ENCODE measurements around the gene BOD1L1.
A peak's percentile ranks its signal among the peaks of the same experiment; 100 is the strongest.

The BOD1L1 gene

DNA sequence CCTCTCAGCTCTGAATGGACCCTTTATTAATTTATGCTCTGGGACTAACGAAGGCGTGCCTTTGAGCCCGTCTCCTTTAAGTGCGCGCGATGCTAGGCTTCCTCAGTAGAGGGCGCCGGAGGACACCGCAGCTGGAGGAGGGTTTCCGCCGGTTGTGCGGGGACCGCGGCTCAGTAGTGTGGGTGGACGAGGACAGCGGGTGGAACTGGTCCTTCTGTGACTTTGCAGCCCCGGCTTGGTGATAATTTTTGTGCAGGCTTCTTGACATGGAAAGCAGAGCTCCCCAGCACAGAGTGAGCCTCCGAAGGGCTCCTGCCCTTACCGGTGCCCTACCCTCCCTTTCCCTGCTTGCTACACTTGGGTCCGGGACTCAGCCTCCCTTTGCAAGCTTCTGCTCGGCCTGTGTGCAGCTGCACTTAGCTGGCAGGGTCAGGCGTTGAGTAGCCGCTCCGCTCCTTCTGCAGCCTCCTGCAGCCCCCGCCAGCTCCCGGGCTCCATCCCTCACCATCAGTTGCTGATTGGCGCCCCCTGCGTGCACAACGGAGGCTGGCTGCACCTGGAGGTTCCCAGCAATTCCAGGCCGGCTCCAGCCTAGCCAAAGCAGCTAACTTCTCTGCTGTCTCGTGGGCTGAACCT, 26.8 kb upstream of the BOD1L1 start (continued):
- no peak for TF ChIP-seq ZBTB1 (tag by site-specific recombination; IDR thresholded peaks at IDR 0.05)
- 0 out of 2 replicates have a peak, but pooled peaks have one; percentile 27 for TF ChIP-seq ZBTB48 (tag by site-specific recombination; IDR thresholded peaks at IDR 0.05)
- TF ChIP-seq ZNF394 (tag by site-specific recombination; IDR thresholded peaks at IDR 0.05; ENCODE audit: borderline replicate concordance), result no peak
- TF ChIP-seq, protein P1, sequence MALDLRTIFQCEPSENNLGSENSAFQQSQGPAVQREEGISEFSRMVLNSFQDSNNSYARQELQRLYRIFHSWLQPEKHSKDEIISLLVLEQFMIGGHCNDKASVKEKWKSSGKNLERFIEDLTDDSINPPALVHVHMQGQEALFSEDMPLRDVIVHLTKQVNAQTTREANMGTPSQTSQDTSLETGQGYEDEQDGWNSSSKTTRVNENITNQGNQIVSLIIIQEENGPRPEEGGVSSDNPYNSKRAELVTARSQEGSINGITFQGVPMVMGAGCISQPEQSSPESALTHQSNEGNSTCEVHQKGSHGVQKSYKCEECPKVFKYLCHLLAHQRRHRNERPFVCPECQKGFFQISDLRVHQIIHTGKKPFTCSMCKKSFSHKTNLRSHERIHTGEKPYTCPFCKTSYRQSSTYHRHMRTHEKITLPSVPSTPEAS (tag by site-specific recombination; IDR thresholded peaks at IDR 0.05), result no peak
- peak; percentile 27; the same call in 1 of the 2 replicates for TF ChIP-seq ZNF792 (tag by site-specific recombination; IDR thresholded peaks at IDR 0.05)
- TF ChIP-seq SALL2 (tag by site-specific recombination; IDR thresholded peaks at IDR 0.05; ENCODE audit: borderline replicate concordance), result no peak
- TF ChIP-seq, protein P2, sequence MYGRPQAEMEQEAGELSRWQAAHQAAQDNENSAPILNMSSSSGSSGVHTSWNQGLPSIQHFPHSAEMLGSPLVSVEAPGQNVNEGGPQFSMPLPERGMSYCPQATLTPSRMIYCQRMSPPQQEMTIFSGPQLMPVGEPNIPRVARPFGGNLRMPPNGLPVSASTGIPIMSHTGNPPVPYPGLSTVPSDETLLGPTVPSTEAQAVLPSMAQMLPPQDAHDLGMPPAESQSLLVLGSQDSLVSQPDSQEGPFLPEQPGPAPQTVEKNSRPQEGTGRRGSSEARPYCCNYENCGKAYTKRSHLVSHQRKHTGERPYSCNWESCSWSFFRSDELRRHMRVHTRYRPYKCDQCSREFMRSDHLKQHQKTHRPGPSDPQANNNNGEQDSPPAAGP (tag by site-specific recombination; IDR thresholded peaks at IDR 0.05), result no peak
- TF ChIP-seq, protein P3, sequence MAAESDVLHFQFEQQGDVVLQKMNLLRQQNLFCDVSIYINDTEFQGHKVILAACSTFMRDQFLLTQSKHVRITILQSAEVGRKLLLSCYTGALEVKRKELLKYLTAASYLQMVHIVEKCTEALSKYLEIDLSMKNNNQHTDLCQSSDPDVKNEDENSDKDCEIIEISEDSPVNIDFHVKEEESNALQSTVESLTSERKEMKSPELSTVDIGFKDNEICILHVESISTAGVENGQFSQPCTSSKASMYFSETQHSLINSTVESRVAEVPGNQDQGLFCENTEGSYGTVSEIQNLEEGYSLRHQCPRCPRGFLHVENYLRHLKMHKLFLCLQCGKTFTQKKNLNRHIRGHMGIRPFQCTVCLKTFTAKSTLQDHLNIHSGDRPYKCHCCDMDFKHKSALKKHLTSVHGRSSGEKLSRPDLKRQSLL (tag by site-specific recombination; IDR thresholded peaks at IDR 0.05), result no peak
- no peak for TF ChIP-seq ZNF530 (tag by site-specific recombination; IDR thresholded peaks at IDR 0.05; ENCODE audit: low read depth)
- TF ChIP-seq SP3 (tag by site-specific recombination; IDR thresholded peaks at IDR 0.05), result no peak
- TF ChIP-seq, protein P4, sequence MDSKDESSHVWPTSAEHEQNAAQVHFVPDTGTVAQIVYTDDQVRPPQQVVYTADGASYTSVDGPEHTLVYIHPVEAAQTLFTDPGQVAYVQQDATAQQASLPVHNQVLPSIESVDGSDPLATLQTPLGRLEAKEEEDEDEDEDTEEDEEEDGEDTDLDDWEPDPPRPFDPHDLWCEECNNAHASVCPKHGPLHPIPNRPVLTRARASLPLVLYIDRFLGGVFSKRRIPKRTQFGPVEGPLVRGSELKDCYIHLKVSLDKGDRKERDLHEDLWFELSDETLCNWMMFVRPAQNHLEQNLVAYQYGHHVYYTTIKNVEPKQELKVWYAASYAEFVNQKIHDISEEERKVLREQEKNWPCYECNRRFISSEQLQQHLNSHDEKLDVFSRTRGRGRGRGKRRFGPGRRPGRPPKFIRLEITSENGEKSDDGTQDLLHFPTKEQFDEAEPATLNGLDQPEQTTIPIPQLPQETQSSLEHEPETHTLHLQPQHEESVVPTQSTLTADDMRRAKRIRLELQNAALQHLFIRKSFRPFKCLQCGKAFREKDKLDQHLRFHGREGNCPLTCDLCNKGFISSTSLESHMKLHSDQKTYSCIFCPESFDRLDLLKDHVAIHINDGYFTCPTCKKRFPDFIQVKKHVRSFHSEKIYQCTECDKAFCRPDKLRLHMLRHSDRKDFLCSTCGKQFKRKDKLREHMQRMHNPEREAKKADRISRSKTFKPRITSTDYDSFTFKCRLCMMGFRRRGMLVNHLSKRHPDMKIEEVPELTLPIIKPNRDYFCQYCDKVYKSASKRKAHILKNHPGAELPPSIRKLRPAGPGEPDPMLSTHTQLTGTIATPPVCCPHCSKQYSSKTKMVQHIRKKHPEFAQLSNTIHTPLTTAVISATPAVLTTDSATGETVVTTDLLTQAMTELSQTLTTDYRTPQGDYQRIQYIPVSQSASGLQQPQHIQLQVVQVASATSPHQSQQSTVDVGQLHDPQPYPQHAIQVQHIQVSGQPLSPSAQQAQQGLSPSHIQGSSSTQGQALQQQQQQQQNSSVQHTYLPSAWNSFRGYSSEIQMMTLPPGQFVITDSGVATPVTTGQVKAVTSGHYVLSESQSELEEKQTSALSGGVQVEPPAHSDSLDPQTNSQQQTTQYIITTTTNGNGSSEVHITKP (tag by site-specific recombination; IDR thresholded peaks at IDR 0.05), result 0 out of 2 replicates have a peak, but pooled peaks have one; percentile 22
- TF ChIP-seq ZNF112 (tag by site-specific recombination; IDR thresholded peaks at IDR 0.05), result no peak
- no peak for TF ChIP-seq ZNF747 (tag by site-specific recombination; IDR thresholded peaks at IDR 0.05)
- TF ChIP-seq, protein P5, sequence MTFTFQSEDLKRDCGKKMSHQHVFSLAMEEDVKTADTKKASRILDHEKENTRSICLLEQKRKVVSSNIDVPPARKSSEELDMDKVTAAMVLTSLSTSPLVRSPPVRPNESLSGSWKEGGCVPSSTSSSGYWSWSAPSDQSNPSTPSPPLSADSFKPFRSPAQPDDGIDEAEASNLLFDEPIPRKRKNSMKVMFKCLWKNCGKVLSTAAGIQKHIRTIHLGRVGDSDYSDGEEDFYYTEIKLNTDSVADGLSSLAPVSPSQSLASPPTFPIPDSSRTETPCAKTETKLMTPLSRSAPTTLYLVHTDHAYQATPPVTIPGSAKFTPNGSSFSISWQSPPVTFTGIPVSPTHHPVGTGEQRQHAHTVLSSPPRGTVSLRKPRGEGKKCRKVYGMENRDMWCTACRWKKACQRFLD (tag by site-specific recombination; IDR thresholded peaks at IDR 0.05), result no peak
- TF ChIP-seq ZNF48 (tag by site-specific recombination; IDR thresholded peaks at IDR 0.05), result no peak
- no peak for TF ChIP-seq GLI2 (tag by site-specific recombination; IDR thresholded peaks at IDR 0.05; ENCODE audit: borderline replicate concordance, low read depth)
- no peak for TF ChIP-seq MZF1 (tag by site-specific recombination; IDR thresholded peaks at IDR 0.05; ENCODE audit: borderline replicate concordance)
- no peak for TF ChIP-seq ZNF544 (tag by site-specific recombination; IDR thresholded peaks at IDR 0.05)
- no peak for TF ChIP-seq ZNF214 (tag by site-specific recombination; IDR thresholded peaks at IDR 0.05; ENCODE audit: borderline replicate concordance)
- TF ChIP-seq ZNF501 (tag by site-specific recombination; IDR thresholded peaks at IDR 0.05), result 0 out of 2 replicates have a peak, but pooled peaks have one; percentile 42
- TF ChIP-seq ZNF121 (tag by site-specific recombination; IDR thresholded peaks at IDR 0.05), result no peak
- peak; percentile 13; the same call in 1 of the 2 replicates for TF ChIP-seq SP7 (tag by site-specific recombination; IDR thresholded peaks at IDR 0.05)
- TF ChIP-seq, protein P6, sequence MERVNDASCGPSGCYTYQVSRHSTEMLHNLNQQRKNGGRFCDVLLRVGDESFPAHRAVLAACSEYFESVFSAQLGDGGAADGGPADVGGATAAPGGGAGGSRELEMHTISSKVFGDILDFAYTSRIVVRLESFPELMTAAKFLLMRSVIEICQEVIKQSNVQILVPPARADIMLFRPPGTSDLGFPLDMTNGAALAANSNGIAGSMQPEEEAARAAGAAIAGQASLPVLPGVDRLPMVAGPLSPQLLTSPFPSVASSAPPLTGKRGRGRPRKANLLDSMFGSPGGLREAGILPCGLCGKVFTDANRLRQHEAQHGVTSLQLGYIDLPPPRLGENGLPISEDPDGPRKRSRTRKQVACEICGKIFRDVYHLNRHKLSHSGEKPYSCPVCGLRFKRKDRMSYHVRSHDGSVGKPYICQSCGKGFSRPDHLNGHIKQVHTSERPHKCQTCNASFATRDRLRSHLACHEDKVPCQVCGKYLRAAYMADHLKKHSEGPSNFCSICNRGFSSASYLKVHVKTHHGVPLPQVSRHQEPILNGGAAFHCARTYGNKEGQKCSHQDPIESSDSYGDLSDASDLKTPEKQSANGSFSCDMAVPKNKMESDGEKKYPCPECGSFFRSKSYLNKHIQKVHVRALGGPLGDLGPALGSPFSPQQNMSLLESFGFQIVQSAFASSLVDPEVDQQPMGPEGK (tag by site-specific recombination; IDR thresholded peaks at IDR 0.05), result 0 out of 2 replicates have a peak, but pooled peaks have one; percentile 38
- TF ChIP-seq, protein P7, sequence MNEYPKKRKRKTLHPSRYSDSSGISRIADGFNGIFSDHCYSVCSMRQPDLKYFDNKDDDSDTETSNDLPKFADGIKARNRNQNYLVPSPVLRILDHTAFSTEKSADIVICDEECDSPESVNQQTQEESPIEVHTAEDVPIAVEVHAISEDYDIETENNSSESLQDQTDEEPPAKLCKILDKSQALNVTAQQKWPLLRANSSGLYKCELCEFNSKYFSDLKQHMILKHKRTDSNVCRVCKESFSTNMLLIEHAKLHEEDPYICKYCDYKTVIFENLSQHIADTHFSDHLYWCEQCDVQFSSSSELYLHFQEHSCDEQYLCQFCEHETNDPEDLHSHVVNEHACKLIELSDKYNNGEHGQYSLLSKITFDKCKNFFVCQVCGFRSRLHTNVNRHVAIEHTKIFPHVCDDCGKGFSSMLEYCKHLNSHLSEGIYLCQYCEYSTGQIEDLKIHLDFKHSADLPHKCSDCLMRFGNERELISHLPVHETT (tag by site-specific recombination; IDR thresholded peaks at IDR 0.05), result no peak
- no peak for TF ChIP-seq RBAK (tag by site-specific recombination; IDR thresholded peaks at IDR 0.05)
- 0 out of 2 replicates have a peak, but pooled peaks have one; percentile 19 for TF ChIP-seq ZEB2 (tag by site-specific recombination; IDR thresholded peaks at IDR 0.05)
- peak; percentile 35; the same call in 1 of the 2 replicates for TF ChIP-seq OSR2 (tag by site-specific recombination; IDR thresholded peaks at IDR 0.05)
- no peak for TF ChIP-seq ZNF416 (tag by site-specific recombination; IDR thresholded peaks at IDR 0.05)
